ENCODE results near the gene GUK1. TPM values are rescaled to one million over a fixed set of nuclear protein-coding genes. Genes with fewer than 3 reads are reported as not detected.

Gene GUK1
- total RNA-seq, 4 donors from 2014 or later, result 183 to 573 (median 382) TPM

DNA sequence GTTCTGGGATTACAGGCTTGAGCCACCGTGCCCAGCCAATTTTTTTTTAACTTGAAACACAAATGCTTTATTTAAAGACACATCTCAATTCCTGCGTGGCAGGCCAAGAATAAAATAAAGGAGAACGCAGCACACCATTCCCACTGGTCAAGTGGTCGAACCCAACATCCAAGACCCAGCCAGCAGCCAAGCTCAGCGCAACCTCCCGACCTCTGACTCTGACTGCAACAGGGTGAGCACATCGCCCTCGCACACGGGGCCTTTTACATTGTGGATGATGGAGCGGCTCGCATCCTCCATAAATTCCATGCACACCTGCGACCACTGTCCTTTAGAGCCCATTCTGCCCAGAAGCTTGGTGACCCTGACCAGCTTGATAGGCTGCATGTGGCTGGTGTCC is 5.5 kb upstream of the GUK1 start:
- Histone ChIP-seq H3K9me3 (no peaks in the 10 kb centered on the region), H3K4me1 (peaks cover 0 to 11% (median 7%) of the 10 kb centered on the region in 4 donors), H3K4me3 (no peak overlapping the region), H3K36me3 (no peaks in the 10 kb centered on the region), H3K27ac (no peak overlapping the region), H3K27me3 (peaks cover 6% of the 10 kb centered on the region)
- intact Hi-C loops (cut with DNase I; ENCODE audit: low total_unique reads), result no loop called here
- DNase-seq, result no peak
- TF ChIP-seq POLR2A (IDR thresholded peaks at IDR 0.05) (no peak), POLR2AphosphoS5 (IDR thresholded peaks at IDR 0.05) (no peak), EP300 (IDR thresholded peaks at IDR 0.05; ENCODE audit: low read depth) (no peak)
- TF ChIP-seq, protein P1, sequence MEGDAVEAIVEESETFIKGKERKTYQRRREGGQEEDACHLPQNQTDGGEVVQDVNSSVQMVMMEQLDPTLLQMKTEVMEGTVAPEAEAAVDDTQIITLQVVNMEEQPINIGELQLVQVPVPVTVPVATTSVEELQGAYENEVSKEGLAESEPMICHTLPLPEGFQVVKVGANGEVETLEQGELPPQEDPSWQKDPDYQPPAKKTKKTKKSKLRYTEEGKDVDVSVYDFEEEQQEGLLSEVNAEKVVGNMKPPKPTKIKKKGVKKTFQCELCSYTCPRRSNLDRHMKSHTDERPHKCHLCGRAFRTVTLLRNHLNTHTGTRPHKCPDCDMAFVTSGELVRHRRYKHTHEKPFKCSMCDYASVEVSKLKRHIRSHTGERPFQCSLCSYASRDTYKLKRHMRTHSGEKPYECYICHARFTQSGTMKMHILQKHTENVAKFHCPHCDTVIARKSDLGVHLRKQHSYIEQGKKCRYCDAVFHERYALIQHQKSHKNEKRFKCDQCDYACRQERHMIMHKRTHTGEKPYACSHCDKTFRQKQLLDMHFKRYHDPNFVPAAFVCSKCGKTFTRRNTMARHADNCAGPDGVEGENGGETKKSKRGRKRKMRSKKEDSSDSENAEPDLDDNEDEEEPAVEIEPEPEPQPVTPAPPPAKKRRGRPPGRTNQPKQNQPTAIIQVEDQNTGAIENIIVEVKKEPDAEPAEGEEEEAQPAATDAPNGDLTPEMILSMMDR (IDR thresholded peaks at IDR 0.05), result no peak
- in situ Hi-C loops (cut with MboI; ENCODE audit: low pct_ligation_motif_present in 1 of 4, low pct_unique_long_range_greater_than_20kb in 1 of 4, low sequenced_read_pairs in 3 of 4), result no loop called here
- WGBS, 2 donors (ENCODE audit: low coverage in 1 of 2), result 58 to 89% methylated on average over 3 to 12 of the region's 12 CpGs

DNA sequence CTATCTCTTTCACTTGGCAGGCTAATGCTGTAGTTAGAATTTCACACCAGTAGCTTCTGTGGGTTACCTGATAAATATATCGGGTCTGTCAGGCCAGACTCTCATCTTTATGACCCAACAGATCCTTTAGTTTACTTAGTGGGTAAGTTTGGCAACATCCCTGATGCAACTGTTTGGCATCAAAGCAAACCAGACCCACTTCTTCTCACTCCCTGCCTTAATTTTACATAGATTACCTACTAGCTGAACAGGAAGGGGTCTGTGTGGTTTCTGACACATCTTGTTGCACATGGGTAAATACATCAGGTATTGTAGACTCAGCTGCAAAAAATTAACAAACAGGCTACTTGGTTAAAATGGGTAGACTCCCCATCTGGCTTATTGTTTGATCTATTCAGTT is 3.2 kb upstream of the GUK1 start:
- no peaks in the 10 kb centered on the region for H3K36me3 ChIP-seq
- no peak overlapping the region for H3K27ac ChIP-seq
- in situ Hi-C loops (cut with MboI; ENCODE audit: low pct_ligation_motif_present in 1 of 4, low pct_unique_long_range_greater_than_20kb in 1 of 4, low sequenced_read_pairs in 3 of 4), result no loop called here
- intact Hi-C loops (cut with DNase I; ENCODE audit: low total_unique reads), result no loop called here
- H3K4me1 ChIP-seq, result peaks cover 6 to 17% (median 12%) of the 10 kb centered on the region in 4 donors
- no peak overlapping the region for H3K4me3 ChIP-seq
- DNase-seq, result no peak
- peaks cover 6% of the 10 kb centered on the region for H3K27me3 ChIP-seq
- no peaks in the 10 kb centered on the region for H3K9me3 ChIP-seq
- TF ChIP-seq POLR2A (IDR thresholded peaks at IDR 0.05), result no peak
- TF ChIP-seq, protein P1 (IDR thresholded peaks at IDR 0.05), result no peak
- no peak for TF ChIP-seq POLR2AphosphoS5 (IDR thresholded peaks at IDR 0.05)
- TF ChIP-seq EP300 (IDR thresholded peaks at IDR 0.05; ENCODE audit: low read depth), result no peak
- WGBS, 2 donors (ENCODE audit: low coverage in 1 of 2), result 0 to 35% methylated on average over 1 of the region's 1 CpG

DNA sequence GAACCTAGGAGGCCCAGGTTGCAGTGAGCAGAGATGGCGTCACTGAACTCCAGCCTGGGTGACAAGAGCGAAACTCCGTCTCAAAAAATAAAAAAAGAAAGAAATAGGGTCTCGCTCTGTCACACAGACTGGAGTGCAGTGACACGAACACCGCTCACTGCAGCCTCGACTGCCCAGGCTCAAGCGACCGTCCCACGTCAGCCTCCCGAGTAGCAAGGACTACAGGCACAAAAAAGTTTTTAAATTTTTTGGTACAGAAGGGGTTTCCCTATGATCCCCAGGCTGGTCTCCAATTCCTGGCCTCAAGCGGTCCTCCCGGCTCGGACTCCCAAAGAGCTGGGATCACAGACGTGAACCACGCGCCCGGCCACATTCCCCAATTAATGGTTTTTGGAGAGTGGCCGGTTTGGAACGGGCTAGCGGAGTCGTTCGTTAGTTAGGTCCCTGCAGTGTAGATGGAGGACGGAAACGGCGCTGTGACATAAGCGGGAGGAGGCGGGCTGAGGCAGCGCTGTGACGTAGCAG is 611 bp upstream of the GUK1 start:
- no peak for DNase-seq
- peak overlapping the region; percentile 97 to 100 (median 98) for H3K27ac ChIP-seq
- H3K4me3 ChIP-seq, result peak overlapping the region; percentile 15 to 98 (median 74)
- TF ChIP-seq, protein P1 (IDR thresholded peaks at IDR 0.05), result no peak
- TF ChIP-seq POLR2A (IDR thresholded peaks at IDR 0.05) (no peak), EP300 (IDR thresholded peaks at IDR 0.05; ENCODE audit: low read depth) (no peak), POLR2AphosphoS5 (IDR thresholded peaks at IDR 0.05) (no peak)
- intact Hi-C loops (cut with DNase I; ENCODE audit: low total_unique reads), result no loop called here
- 26 to 70% methylated on average over 2 to 27 of the region's 30 CpGs for whole genome bisulfite sequencing, 2 donors (ENCODE audit: low coverage in 1 of 2)
- in situ Hi-C loops (cut with MboI; ENCODE audit: low pct_ligation_motif_present in 1 of 4, low pct_unique_long_range_greater_than_20kb in 1 of 4, low sequenced_read_pairs in 3 of 4), result no loop called here
- no peaks in the 10 kb centered on the region for H3K27me3 ChIP-seq
- no peaks in the 10 kb centered on the region for H3K36me3 ChIP-seq
- peaks cover 18 to 38% (median 25%) of the 10 kb centered on the region in 4 donors for H3K4me1 ChIP-seq
- H3K9me3 ChIP-seq, result no peaks in the 10 kb centered on the region

DNA sequence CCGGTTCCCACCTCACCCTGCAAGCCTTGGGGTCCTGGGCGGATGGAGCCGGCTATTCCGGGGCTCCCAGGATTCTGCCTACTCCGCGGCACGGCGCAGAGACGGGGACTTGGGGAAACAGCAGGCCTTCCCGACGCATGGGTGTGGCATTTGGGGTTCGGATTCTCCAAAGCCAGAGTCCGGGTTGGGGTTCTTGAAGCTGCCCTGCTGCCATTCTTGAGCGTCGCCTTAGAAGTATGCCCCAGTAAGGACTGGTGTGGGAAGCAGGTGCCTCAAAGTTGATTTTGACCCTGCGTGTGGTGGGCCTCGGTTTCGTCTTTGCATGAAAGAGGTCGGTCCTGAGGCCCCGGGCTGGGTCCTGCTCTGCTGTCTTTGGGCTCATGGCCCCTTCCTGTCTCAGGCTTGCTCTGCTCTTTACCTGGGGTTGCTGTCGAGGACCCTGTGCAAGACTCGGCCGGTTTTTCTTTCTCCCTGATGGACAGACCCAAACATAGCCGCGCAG is 696 bp downstream of the GUK1 start:
- TF ChIP-seq, protein P1 (IDR thresholded peaks at IDR 0.05), result no peak
- TF ChIP-seq EP300 (IDR thresholded peaks at IDR 0.05; ENCODE audit: low read depth), result no peak
- TF ChIP-seq POLR2AphosphoS5 (IDR thresholded peaks at IDR 0.05), result no peak
- TF ChIP-seq POLR2A (IDR thresholded peaks at IDR 0.05), result no peak
- in situ Hi-C loops (cut with MboI; ENCODE audit: low pct_ligation_motif_present in 1 of 4, low pct_unique_long_range_greater_than_20kb in 1 of 4, low sequenced_read_pairs in 3 of 4) (no loop called here), intact Hi-C loops (cut with DNase I; ENCODE audit: low total_unique reads) (loop anchor here (2.0 kb wide), 1 partner anchor 58 kb away; the partner anchor contains the start of gene ARF1)

More for the DNA sequence above, 696 bp downstream of the GUK1 start:
- Histone ChIP-seq H3K27me3 (no peaks in the 10 kb centered on the region), H3K27ac (peak overlapping the region; percentile 97 to 100 (median 98)), H3K4me3 (peak overlapping the region; percentile 68 to 98 (median 86)), H3K9me3 (no peaks in the 10 kb centered on the region), H3K4me1 (peaks cover 18 to 38% (median 25%) of the 10 kb centered on the region in 4 donors), H3K36me3 (no peaks in the 10 kb centered on the region)
- no peak for DNase-seq
- WGBS, 2 donors (ENCODE audit: low coverage in 1 of 2), result 4% methylated on average over 24 of the region's 25 CpGs; no CpG with 5 or more reads in 1 of the 2 donors
